Measurements from ENCODE around the gene ALDH1A3. TPM values are rescaled to one million over a fixed set of nuclear protein-coding genes. Genes with fewer than 3 reads are reported as not detected.
A peak's percentile ranks its signal among the peaks of the same experiment; 100 is the strongest.
"Not testable (repeated sequence)": the region's sequence is repeated elsewhere in the genome, so short reads cannot be mapped to it uniquely, and the experiment has no call there.

The ALDH1A3 gene
- 2.1 TPM for total RNA-seq

GRCh38 chr15:100879464-100880138 lies at the start of gene ALDH1A3:
Gene ALDH1A3 (plus strand): TSS chr15:100879831. CDS start chr15:100879908, 77 bp downstream.
- no peak for DNase-seq (ENCODE audit: low spot score)

GRCh38 chr15:100831467-100831866 lies 48.2 kb upstream of the ALDH1A3 start:
- no peak for DNase-seq (ENCODE audit: low spot score)

GRCh38 chr15:100832149-100832942 lies 47.3 kb upstream of the ALDH1A3 start:
- no peak for DNase-seq (ENCODE audit: low spot score)

- DNase-seq (ENCODE audit: low spot score) = no peak
Measured at GRCh38 chr15:100833417-100834389, 45.9 kb upstream of the ALDH1A3 start.

GRCh38 chr15:100834731-100835130 lies 44.9 kb upstream of the ALDH1A3 start:
- DNase-seq (ENCODE audit: low spot score) = no peak

GRCh38 chr15:100835636-100836035 lies 44.0 kb upstream of the ALDH1A3 start:
- no peak for DNase-seq (ENCODE audit: low spot score)

GRCh38 chr15:100836501-100836900 lies 43.1 kb upstream of the ALDH1A3 start:
- DNase-seq (ENCODE audit: low spot score) = no peak

- DNase-seq (ENCODE audit: low spot score) = no peak
Measured at GRCh38 chr15:100841426-100841825, 38.2 kb upstream of the ALDH1A3 start.

GRCh38 chr15:100842756-100843730 lies 36.6 kb upstream of the ALDH1A3 start:
- no peak for DNase-seq (ENCODE audit: low spot score)

- DNase-seq (ENCODE audit: low spot score) = no peak
Measured at GRCh38 chr15:100844167-100844566, 35.5 kb upstream of the ALDH1A3 start.

- no peak for DNase-seq (ENCODE audit: low spot score)
Measured at GRCh38 chr15:100844778-100845177, 34.9 kb upstream of the ALDH1A3 start.

GRCh38 chr15:100847194-100847593 lies 32.4 kb upstream of the ALDH1A3 start:
- DNase-seq (ENCODE audit: low spot score) = no peak

- peak; percentile 28 for DNase-seq (ENCODE audit: low spot score)
Measured at GRCh38 chr15:100849021-100849854, 30.4 kb upstream of the ALDH1A3 start.

GRCh38 chr15:100849855-100850218 lies 29.8 kb upstream of the ALDH1A3 start:
- no peak for DNase-seq (ENCODE audit: low spot score)

GRCh38 chr15:100851428-100852015 lies 28.1 kb upstream of the ALDH1A3 start:
- DNase-seq (ENCODE audit: low spot score) = not testable (repeated sequence)

- DNase-seq (ENCODE audit: low spot score) = no peak
Measured at GRCh38 chr15:100852630-100853029, 27.0 kb upstream of the ALDH1A3 start.

GRCh38 chr15:100853676-100854440 lies 25.8 kb upstream of the ALDH1A3 start:
- DNase-seq (ENCODE audit: low spot score) = no peak

GRCh38 chr15:100856867-100857266 lies 22.8 kb upstream of the ALDH1A3 start:
- no peak for DNase-seq (ENCODE audit: low spot score)

GRCh38 chr15:100858294-100858693 lies 21.3 kb upstream of the ALDH1A3 start:
- no peak for DNase-seq (ENCODE audit: low spot score)

Measured in mucosa of gallbladder (tissue), 1 donor.